MM.1S (cell line): ENCODE results near the gene PSMB5.

Experiments
- DNase-seq: peaks from one replicate; pipeline ENCODE4 v3.0.0-alpha.2; 2015
- H2AFZ ChIP-seq: fragments of 300-600 bp; sonication (generic); 2 replicates; pipeline ENCODE4 v1.6.0; 2016; ENCODE audit warnings: antibody characterized with exemption, low read length
- H3F3A ChIP-seq: fragments of 300-600 bp; sonication (generic); 2 replicates; pipeline ENCODE4 v1.6.1; 2016; ENCODE audit warnings: mild to moderate bottlenecking, antibody characterized with exemption, low read length, moderate library complexity, mixed read lengths; ENCODE audit not compliant: insufficient read depth
- H3K27ac ChIP-seq: fragments of 300-600 bp; sonication (generic); 2 replicates; pipeline ENCODE4 v1.5.1; 2016; ENCODE audit warnings: mild to moderate bottlenecking, low read length
- H3K27me3 ChIP-seq: fragments of 300-600 bp; sonication (generic); replicated peaks from 2 replicates; pipeline ENCODE4 v1.6.0; 2016; ENCODE audit warnings: low read length; ENCODE audit not compliant: insufficient read depth
- H3K36me3 ChIP-seq: fragments of 300-600 bp; sonication (generic); replicated peaks from 2 replicates; pipeline ENCODE4 v1.6.1; 2016; ENCODE audit warnings: mild to moderate bottlenecking, low read length, mixed read lengths; ENCODE audit not compliant: insufficient read depth
- H3K4me1 ChIP-seq: fragments of 300-600 bp; sonication (generic); 2 replicates; pipeline ENCODE4 v1.6.1; 2016; ENCODE audit warnings: low read length, mixed read lengths
- H3K4me2 ChIP-seq: fragments of 300-600 bp; sonication (generic); 2 replicates; pipeline ENCODE4 v1.6.0; 2016; ENCODE audit warnings: low read depth, low read length
- H3K4me3 ChIP-seq: fragments of 300-600 bp; sonication (generic); 2 replicates; pipeline ENCODE4 v1.5.1; 2016; ENCODE audit warnings: low read length, mixed read lengths
- H3K79me2 ChIP-seq: fragments of 300-600 bp; sonication (generic); 2 replicates; pipeline ENCODE4 v1.6.1; 2016; ENCODE audit warnings: mixed run types, low read length, mixed read lengths
- H3K9ac ChIP-seq: fragments of 300-600 bp; sonication (generic); 2 replicates; pipeline ENCODE4 v1.6.1; 2016; ENCODE audit warnings: low read length, mixed read lengths
- H3K9me2 ChIP-seq: fragments of 300-600 bp; sonication (generic); replicated peaks from 2 replicates; pipeline ENCODE4 v1.6.1; 2016; ENCODE audit warnings: mild to moderate bottlenecking, low read length, mixed read lengths; ENCODE audit not compliant: insufficient read depth
- H3K9me3 ChIP-seq: fragments of 300-600 bp; sonication (generic); replicated peaks from 2 replicates; pipeline ENCODE4 v1.6.1; 2016; ENCODE audit warnings: mild to moderate bottlenecking, low read length, mixed read lengths; ENCODE audit not compliant: insufficient read depth
- H4K20me1 ChIP-seq: fragments of 300-600 bp; sonication (generic); 2 replicates; pipeline ENCODE4 v1.6.1; 2016; ENCODE audit warnings: mild to moderate bottlenecking, low read length, moderate library complexity, mixed read lengths; ENCODE audit not compliant: insufficient read depth
- EZH2 ChIP-seq: fragments of 300-600 bp; sonication (generic); optimal IDR thresholded peaks from 2 replicates; pipeline ENCODE3; 2017; ENCODE audit warnings: low read depth, mild to moderate bottlenecking, antibody characterized with exemption, low read length, mixed read lengths
- EZH2phosphoT487 ChIP-seq: fragments of 300-600 bp; sonication (generic); IDR thresholded peaks from 2 replicates; pipeline ENCODE4 v1.6.1; 2018; ENCODE audit warnings: antibody characterized with exemption, low read length
- TF ChIP-seq, protein P1 (sequence below): fragments of 300-600 bp; sonication (generic); IDR thresholded peaks from 2 replicates; pipeline ENCODE4 v1.5.1; 2016; ENCODE audit warnings: antibody characterized with exemption, low read length, mixed read lengths

Gene PSMB5

GRCh38 chr14:23067847-23068788 lies 33.4 kb upstream of the PSMB5 start:
- Histone ChIP-seq H3F3A (no peaks in the 10 kb centered on the region), H3K4me2 (no peak overlapping the region), H3K4me3 (no peak overlapping the region), H3K4me1 (peaks cover 7% of the 10 kb centered on the region; the same call in 1 of the 2 replicates), H3K27ac (no peak overlapping the region), H3K9me3 (no peaks in the 10 kb centered on the region), H3K36me3 (no peaks in the 10 kb centered on the region), H2AFZ (no peak overlapping the region), H3K79me2 (peaks cover 26% of the 10 kb centered on the region), H4K20me1 (no peaks in the 10 kb centered on the region), H3K9me2 (no peaks in the 10 kb centered on the region), H3K9ac (no peak overlapping the region), H3K27me3 (no peaks in the 10 kb centered on the region)
- no peak for DNase-seq
- TF ChIP-seq EZH2phosphoT487 (no peak), EZH2 (no peak)
- TF ChIP-seq, protein P1, sequence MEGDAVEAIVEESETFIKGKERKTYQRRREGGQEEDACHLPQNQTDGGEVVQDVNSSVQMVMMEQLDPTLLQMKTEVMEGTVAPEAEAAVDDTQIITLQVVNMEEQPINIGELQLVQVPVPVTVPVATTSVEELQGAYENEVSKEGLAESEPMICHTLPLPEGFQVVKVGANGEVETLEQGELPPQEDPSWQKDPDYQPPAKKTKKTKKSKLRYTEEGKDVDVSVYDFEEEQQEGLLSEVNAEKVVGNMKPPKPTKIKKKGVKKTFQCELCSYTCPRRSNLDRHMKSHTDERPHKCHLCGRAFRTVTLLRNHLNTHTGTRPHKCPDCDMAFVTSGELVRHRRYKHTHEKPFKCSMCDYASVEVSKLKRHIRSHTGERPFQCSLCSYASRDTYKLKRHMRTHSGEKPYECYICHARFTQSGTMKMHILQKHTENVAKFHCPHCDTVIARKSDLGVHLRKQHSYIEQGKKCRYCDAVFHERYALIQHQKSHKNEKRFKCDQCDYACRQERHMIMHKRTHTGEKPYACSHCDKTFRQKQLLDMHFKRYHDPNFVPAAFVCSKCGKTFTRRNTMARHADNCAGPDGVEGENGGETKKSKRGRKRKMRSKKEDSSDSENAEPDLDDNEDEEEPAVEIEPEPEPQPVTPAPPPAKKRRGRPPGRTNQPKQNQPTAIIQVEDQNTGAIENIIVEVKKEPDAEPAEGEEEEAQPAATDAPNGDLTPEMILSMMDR, result no peak

- no peak for TF ChIP-seq EZH2
- TF ChIP-seq, protein P1, result no peak
- Histone ChIP-seq H3K4me3 (no peak overlapping the region), H3K4me1 (peaks cover 6% of the 10 kb centered on the region; the same call in 1 of the 2 replicates), H3K36me3 (no peaks in the 10 kb centered on the region), H4K20me1 (no peaks in the 10 kb centered on the region), H3K79me2 (peaks cover 26% of the 10 kb centered on the region), H3F3A (no peaks in the 10 kb centered on the region), H3K9me2 (no peaks in the 10 kb centered on the region), H2AFZ (no peak overlapping the region), H3K27me3 (no peaks in the 10 kb centered on the region), H3K4me2 (no peak overlapping the region), H3K9me3 (no peaks in the 10 kb centered on the region), H3K27ac (no peak overlapping the region), H3K9ac (no peak overlapping the region)
- DNase-seq, result no peak
Measured at GRCh38 chr14:23066855-23067744, 32.4 kb upstream of the PSMB5 start.

DNA sequence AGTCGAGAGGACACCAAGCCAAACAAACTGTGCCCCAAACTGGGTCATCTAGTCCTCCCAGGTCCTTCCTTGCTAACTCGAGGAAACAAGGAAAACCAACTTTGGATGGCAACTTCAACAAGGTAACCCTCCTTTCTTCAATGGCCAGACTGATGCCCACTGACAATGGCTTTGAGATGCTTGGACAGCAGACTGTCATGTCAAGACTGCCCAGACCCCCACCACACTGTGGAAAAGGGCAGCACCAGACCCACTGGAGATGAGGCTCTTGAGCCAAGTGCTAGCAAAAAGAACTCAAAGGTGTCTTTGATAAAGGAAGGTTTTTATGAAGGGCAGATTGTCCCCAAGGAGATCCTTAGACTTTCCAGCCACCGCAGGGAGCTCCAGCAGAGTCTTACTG lies 31.7 kb upstream of the PSMB5 start:
- Histone ChIP-seq H3K79me2 (peaks cover 26% of the 10 kb centered on the region), H3K4me1 (no peaks in the 10 kb centered on the region), H3K4me3 (no peak overlapping the region), H3F3A (no peaks in the 10 kb centered on the region), H3K4me2 (no peak overlapping the region), H3K36me3 (no peaks in the 10 kb centered on the region), H3K27ac (no peak overlapping the region), H3K9me3 (no peaks in the 10 kb centered on the region), H3K27me3 (no peaks in the 10 kb centered on the region), H3K9ac (no peak overlapping the region), H4K20me1 (no peaks in the 10 kb centered on the region), H3K9me2 (no peaks in the 10 kb centered on the region), H2AFZ (no peak overlapping the region)
- no peak for DNase-seq
- TF ChIP-seq, protein P1, result no peak
- TF ChIP-seq EZH2phosphoT487 (no peak), EZH2 (no peak)
